ENCODE measurements around the gene SGCA.
A peak's percentile ranks its signal among the peaks of the same experiment; 100 is the strongest.

The SGCA gene

DNA sequence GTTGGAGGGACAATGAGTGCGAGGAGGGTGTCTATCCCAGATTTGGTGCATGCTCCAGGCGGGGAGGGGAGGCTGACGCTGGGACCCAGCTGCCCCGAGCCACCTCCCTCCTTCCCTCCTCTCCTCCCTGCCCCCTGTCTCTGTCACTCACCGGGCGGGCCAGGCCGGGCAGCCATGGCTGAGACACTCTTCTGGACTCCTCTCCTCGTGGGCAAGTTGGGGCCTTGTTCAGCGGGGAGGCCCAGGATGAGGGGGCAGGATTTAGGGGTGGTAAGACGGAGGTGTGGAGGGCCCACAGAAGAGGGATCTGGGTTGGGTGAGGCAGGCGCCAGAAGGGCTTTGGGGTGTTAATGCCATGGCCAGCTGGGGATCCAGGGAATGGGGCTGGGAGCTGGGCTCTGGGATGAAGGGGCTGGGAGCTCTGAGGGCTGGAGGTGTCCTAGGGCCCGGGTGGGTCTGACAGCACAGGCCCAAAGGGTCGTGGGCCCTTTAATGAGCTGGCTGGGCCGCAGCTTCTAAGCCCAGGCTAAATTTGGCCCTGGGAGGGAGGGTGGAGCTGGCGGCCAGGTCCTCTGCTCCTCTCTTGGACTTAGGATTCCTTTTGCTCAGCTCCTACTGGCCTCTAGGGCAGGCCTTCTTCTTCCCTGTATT lies at the start of gene SGCA:
Gene SGCA, plus strand, starts transcription at position 139 of the 651 bp plus-strand sequence. Its CDS starts 36 bp downstream, at position 175.
- no peak for DNase-seq (ENCODE audit: low spot score)

DNA sequence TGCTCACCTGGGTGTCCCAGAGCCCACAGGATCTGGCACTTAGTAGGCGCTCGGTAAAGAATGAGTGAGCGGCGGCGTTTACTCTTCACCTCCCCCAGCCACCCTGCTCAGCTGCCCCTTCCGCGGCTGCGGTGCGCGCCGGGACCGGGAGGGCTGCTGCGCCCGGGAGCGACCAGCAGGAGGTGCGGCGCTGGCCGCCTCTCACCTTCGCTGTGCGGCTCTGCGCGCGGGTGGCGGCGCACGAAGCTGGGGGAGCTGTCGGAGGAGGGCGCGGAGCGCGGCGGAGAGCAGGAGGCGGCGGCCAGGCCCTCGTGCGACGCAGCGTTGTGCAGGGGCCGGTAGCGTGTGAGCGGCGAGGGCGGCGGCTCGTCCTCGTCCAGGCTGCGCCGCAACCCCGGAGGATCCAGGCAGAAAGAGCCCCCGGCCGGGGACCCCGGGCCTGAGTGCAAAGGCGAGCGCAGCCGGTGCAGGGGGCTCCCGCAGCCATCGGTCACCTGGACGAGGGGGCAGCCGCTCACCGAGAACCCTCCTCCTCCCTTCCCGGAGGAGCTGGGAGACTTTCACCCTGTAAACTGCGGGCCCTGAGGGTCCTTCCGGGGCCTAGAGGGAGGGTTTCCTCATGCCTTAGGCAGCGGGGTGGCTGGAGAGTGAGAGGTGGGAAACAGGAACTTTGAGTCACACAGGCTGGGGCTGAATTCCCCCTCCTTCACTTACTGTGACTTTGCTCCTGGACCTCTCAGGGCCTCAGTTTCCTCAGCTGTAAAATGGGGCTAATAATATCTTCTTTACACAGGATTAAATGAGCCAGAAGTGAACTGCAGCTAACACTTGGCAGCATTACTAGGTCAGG lies 48.4 kb upstream of the SGCA start:
- peak; percentile 31 for DNase-seq (ENCODE audit: low spot score)

DNA sequence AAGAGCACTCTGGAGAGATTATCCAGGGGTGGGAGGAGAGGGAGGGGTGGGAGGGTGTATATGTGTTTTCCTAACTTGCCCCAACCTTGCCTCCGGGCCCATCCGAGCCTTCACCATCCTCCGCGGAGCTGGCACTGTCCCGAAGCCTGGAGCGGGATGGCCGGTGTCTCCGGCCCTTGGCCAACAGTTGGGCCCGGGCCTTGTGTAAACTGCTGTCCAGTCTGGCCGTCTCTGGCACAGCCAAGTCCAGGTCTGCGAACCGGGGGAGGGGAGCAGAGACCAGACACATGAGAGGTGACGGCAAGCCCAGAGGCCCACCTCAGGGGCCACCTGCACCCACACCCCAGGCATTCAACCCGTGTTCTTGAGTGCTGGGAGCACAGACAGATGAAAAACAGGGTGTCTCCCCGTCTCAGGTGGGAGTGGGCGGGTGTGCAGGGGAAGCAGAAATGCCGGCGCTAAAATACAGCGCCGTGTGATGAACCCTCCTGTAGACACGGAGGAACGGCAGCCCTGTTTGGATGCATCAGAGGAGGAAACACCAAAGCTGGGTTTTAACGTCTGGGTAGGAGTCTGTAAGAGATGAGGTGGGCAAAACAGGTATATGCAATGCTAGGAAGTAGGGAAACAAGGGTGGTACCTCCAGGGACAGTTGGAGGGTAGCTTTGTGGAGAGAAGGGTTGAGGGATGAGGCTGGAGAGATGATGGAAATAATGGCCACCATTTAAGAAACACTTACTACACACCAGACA lies 47.6 kb upstream of the SGCA start:
- DNase-seq (ENCODE audit: low spot score) = no peak

DNA sequence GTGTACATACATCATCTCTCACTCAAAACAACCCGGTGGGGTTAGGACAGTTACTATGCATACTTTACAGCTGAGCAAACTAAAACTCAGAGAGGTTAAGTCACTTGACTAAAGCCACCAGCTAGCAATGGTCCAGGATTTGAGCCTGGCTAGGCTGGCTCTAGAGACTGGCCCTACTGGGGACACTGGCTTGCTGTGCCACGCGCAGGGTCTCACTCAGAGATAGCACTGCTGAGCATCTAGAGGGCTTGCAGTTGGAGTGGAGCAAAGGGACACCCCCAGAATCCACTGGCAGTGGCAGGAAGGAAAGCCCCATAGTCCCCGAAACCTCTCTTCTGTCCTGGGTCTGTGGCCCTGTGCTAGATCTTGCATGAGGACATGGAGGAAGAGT lies 47.0 kb upstream of the SGCA start:
- DNase-seq (ENCODE audit: low spot score) = no peak

DNA sequence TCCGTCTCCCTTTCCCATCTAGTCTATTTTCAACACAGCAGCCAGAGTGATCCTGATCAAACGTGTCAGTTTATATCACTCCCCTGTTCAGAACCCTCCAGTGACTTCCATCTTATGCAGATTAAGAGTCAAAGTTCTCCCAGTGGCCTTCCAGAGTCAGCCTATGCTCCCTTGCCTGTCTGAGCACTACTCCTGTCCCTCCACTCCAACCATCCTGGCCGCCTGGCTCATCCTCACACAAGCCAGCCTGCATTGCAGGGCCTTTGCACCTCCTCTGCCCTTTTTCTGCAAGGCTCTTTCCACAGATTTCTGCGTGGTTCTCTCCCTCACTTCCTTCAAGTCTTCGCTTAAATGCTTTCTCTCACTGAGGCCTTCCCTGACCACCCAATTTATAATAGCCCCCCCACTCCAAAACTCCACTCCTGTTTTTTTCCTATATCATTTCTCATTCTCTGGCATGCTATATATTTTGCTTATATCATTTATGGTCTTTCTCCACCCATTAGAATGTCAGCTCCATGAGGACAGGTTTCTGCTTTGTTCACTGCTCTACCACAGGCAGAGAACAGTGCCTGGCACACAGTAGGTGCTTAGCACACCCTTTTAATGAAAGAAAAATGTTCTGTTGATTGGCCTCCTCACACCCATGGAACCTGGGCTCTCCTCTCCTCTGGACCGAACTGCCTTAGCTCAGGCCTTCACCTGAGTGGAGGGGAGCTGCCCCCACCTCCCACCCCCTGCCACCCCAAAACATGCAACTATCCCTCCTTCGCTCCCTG lies 45.1 kb upstream of the SGCA start:
- no peak for DNase-seq (ENCODE audit: low spot score)

DNA sequence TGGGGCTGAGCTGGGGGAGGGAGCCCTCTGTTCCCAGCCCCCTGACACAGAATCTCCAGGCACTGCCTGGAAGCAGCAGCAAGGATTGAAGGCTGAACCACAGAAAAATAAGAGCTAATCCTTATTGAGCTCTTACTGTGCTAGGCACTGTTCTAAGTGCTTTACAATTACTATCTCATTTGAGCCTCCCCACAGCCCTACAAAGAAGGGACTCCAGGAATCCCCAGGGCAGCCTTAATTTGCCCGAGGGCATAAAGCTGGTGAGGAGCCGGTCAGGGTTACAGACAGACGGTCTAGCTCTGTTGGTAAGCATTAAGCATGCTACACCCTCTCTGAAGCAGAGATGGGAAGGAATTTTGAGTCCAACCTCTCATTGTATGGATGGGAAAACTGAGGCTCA lies 42.9 kb upstream of the SGCA start:
- no peak for DNase-seq (ENCODE audit: low spot score)

DNA sequence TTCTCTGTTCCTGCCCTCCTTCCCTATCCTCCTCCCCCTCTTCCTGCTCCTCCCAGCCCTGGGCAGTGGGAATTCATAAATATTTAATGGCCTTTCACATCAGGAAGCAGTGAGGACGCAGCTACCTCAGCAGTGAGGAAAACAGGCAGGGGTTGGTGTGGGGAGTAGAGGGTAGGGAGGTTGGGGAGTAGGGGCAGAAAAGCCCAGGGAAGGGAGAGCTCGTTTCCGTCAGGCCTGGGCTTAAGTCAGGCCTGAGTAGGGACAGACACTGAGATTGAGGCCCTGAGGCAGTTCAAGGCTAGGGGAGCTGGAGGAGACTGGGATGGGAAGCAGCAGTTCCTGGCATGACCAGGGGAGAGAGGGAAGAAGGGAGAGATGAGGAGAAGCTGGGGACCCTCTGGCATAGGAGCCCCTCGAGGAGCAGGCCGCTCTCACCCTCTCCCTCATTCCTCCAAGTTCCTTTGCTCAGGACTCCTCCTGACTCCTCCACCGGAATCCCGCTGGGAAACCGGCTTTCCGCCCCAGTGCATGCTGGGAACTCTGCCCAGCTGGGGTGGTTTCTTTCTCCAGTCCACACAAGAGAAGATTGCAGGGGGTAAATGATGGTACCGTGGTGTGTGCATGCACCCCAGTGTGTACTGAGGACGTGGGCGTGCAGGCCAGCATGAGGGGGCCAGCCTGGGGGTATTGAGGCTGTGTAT lies 42.0 kb upstream of the SGCA start:
- no peak for DNase-seq (ENCODE audit: low spot score)

DNA sequence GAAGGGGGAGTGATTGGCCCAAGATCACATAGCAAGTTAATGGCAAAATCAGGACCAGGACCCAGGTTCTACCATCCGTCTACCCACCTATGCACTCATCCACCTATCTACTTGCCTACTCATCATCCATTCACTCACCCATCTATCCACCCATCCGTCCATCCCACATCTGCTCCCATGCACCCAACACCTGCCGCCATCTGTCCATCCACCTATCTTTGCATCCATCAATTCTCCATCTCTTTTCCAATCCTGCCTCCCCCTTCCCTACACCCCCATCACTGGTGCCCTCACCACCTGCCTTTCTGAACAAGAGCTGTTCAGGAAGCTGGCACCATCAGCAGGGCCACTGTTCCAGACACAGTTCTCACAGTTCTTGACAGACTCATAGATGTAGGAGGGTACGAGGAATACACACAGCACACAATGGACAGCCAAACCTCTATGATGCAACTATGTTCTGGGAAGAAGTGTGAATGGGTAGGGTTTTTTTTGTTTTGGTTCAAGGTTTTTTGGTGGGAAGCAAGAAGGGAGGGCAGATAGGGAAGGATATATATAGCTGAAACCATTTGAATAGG lies 40.3 kb upstream of the SGCA start:
- DNase-seq (ENCODE audit: low spot score) = no peak

DNA sequence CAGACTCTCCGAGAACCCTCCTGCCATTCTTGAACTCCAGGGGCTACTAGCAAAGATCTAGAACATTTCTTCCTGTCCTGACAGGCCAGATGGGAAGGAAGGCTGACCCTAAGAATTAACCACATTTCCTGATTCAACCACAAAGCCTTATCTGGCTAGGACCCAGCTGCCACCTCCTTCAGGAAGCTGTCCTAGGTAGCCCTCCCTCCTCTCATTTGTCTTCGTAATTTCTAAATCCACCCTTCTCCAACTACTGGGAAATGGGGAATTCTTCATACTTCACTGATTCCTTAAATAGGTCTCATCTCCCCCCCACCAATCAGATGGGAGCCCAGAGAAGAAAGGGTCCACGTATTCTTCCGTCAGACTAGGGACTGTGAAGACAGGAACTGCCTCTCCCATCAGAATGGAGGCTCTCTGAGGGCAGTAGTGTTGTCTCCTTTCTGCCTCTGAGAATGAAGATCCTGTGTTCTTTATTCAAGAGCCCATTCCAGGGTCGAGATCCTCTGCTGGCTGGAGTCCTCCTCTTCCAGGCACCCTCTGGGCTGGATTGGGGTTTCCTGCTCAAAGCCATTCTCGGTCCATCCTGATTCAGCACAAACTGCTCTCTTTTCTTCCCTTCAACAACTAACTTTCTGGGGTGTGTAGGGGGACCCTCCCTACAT lies 38.0 kb upstream of the SGCA start:
- DNase-seq (ENCODE audit: low spot score) = no peak

DNA sequence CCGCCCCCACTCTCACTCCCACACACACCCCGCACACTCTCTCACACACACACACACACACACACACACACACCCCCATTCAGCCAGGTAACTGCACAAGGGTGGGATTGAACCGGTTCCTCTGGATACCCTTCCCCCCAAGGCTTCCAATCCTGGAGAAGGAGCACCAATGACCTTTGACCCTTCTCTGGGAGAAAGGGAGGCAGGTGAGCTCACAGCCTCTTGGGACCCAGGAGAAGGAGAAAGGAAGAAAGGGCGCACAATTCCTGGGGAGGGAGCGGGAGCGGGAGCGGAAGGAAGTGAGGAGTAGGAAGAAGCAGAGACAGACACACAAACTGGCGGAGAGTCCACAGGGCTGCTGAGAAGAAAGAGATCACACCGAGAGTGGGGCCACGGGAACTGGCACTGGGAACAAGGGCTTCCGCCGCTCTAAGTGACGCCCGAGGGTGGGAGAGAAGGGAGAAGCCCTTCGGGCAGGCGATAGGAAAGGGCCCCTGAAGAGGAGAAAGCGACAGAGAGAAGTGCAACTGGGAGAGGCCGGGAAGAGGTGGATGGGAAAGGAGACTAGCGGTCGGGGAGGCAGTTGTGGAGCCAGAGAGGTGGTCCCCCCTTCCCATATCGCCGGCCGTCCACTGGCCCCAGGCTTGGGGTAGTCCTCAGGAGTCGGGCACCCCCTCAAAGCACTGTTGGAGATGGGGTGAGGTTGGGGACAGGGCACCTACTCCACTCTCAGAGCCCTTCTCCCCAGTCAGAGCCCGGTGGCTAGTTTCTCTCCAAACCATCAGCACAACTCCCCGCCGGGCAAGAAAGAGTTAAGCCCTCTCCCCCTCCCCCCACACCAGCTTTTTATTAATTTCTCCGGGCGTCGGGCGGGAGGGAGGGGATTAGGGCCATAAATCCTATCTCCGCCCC lies 37.1 kb upstream of the SGCA start:
- DNase-seq (ENCODE audit: low spot score) = no peak

DNA sequence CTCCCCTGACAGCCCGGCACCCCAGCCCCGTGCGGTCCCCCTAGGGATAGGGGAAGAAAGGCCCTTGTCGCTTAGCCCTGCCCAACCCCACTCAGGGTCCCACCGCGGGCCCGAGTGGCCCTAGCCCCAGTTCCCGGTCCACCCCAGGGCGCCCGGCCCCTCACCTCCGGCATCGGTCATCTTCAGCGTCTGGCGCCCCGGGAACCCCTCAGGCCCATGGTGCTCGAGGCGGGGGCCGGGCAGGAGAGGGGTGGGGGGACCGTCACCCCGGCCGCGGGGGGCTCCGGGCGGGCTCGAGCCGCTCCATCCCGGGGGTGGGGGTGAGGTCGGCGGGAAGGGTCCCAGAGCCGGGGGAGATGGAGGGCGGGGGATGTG lies 36.5 kb upstream of the SGCA start:
- DNase-seq (ENCODE audit: low spot score) = no peak

DNA sequence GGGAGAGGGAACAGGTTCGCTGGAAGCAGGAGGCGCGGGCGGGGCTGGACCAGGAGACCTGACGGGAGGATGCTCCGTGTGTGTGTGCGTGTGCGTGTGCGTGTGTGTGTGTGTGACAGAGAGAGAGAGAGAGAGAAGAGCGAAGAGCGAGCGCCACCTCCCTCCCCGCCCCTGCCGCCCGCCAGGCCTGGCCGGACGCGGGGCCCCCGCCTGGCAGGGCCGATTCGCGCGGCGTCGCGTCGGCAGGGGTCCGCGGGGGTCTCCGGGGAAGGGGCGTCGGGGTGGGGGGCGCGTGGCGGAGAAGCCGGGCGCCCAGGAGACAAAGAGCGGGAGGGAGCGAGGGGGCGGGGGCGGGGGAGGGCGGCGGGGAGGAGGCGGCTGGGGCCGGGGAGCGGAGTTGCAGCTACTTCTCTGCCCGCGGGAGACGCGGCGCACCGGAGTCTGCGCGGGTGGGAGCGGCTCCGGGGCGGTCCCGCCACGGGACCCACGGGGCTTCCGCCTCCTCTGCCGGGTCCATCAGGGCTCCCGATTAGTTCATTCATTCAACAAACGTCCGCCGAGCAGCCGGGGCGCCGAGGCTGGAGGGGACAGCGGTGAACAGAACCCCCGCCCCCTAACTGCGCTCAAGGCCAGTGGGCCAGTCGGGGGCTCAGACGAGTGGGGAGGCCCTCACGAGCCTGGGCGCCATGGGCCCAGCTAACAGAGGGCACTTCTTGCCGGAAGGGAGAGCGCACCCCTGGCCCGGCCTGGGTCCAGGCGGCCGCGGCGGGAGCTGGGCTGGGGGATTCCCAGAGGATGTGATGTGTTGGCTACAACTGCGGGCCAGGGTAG lies 35.9 kb upstream of the SGCA start, which contains the start of gene SAMD14:
Gene SAMD14, minus strand, starts transcription at position 433 of the 831 bp plus-strand sequence. CDS start 5,201 bp downstream, outside the sequence.
- DNase-seq (ENCODE audit: low spot score) = no peak

DNA sequence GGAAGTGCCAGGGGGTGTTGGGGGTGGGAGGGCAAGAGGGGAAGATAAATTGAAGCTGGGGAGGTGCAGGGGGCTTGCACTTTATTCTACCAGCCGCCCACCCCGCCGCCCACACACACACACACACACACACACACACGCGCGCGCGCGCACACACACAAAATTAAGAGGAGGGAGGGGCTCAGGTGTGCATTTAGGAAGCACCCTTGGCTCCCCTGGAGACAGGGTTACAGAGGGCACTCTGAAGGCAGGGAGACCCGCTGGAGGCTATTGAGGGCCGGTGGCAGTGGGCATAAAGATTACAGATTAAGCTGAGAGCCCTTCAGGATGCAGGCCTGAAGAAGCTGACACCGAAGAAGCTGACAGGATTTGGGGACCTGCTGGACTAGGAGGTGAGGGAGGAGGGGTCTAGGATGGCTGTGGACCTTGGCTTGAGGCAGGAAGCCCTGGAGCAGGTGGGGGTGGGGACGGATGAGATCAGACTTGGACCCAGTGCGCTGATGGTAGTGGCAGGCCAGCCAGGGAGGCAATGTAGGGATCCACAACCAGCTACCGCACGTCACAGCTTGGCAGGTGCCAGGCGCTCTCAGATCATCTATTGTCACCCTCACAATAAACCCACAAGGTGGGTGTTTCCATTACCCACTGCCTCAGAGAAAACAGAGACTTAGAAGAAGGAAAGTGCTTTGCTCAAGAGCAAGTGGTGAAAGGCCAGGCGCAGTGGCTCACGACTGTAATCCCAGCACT lies 35.1 kb upstream of the SGCA start:
- DNase-seq (ENCODE audit: low spot score) = no peak

DNA sequence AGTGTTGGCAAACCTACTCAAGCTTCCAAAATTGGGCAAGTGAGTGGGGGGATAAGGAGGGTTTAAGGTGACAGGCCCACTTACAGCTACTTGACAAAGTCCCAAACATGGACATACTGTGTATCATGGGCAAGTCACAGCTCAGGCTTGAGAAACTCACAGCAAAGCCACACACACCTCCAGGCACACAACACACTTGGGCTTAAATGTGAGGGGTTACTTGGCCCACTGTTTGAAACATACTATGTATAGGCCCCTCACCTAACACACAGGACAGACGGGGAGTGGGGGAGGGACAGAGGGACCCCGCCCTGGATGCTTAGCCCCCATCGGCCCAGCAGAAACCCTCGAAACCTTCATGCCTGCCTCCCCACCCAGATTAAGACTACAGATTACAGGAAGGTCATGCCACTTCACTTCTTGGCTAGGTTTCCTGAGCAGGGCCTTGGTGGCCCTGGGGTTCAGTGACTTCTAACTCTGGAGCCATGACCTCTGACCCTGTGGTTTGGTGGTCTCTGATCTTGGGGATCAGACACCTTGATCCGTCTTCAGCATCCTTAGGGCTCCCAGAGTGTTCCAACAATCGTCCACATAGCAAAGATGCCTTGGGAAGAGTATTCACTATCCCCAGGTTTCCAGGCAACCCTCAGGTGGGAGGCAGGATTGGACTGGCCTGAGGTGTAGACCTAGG lies 33.6 kb upstream of the SGCA start:
- DNase-seq (ENCODE audit: low spot score) = no peak

DNA sequence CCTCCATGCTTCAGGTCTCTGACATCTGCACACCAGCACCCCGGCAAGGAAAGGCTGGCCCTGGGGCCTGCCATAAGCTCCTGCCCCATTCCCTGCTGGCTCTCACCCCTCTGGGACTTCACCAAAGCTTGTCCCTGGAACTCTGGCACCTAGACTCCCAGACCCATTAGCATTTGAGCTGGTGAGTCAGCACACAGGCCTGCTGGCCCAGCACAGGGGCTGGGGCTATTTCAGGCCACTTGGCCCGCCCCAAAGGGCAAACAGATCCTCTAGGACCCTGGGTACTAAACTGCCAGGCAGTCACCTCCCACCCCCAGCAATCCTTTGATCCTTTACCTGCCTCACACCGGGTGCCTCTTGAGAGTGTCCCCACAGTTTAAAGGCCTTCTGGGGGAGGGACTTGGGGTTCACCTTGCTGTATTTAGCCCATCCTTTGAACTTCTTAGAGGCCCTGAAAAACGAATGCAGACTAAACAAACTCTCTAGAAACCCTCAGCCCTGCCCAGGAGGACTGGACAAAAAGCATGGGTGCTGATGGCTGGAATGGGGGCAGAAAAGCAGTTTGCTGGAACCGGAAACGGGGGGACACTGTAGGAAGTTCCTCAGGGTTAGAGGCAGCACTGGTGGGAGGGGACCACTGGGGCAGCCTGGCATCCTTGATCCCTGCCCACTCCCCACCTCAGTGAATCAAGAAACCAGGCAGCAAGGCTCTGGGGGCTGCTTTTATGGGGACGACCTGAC lies 32.6 kb upstream of the SGCA start:
- no peak for DNase-seq (ENCODE audit: low spot score)

DNA sequence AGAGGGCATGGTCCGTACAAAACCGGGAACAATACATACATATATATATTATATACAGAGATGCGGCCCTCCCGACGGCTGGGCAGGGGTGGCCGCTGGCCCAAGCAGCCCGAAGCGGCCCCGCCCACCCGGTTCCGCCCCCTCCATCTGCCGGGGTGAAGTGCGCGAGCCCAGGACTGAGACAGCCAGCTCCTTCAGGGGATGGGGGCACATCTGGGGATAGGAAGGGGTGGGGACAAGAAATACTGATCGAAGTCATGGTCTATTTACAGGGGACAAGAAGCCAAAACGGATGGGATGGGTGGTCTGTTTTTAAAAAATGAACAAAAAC lies 32.1 kb upstream of the SGCA start:
- no peak for DNase-seq (ENCODE audit: low spot score)

Data from LoVo (cell line).